ENCODE measurements around the gene PGGT1B.

- TF ChIP-seq CTCF (IDR thresholded peaks at IDR 0.05) (no peak), POLR2A (IDR thresholded peaks at IDR 0.05) (no peak)
These were observed 93.7 kb downstream of the PGGT1B start for GRCh38 chr5:115168829-115169486.
